Endometrial microvascular endothelial cells (primary cell): ENCODE data around the gene HOXC10. TPM values are rescaled to one million over a fixed set of nuclear protein-coding genes. Genes with fewer than 3 reads are reported as not detected.

ENCODE experiments used
- in situ Hi-C: cut with HindIII; loops from 2 replicates; pipeline ENCODE4 v1.10.0; 2017; ENCODE audit warnings: low sequenced_read_pairs, low pct_unique_long_range_greater_than_20kb; ENCODE audit errors: inconsistent ontology term
- total RNA-seq: library from RNA; depleted of rRNA; stranded (reverse); fragments of >200 nt; gene quantifications from one replicate; pipeline ENCODE4 v1.2.3, GENCODE V29; 2015; ENCODE audit errors: inconsistent ontology term

HOXC10 gene
- not detected for total RNA-seq

- in situ Hi-C loops, result no loop called here
These were observed at the start of gene HOXC10 for GRCh38 chr12:53984901-53985691. TSS of gene HOXC10 (plus strand) at chr12:53985146. CDS start at chr12:53985260, 114 bp downstream.

DNA sequence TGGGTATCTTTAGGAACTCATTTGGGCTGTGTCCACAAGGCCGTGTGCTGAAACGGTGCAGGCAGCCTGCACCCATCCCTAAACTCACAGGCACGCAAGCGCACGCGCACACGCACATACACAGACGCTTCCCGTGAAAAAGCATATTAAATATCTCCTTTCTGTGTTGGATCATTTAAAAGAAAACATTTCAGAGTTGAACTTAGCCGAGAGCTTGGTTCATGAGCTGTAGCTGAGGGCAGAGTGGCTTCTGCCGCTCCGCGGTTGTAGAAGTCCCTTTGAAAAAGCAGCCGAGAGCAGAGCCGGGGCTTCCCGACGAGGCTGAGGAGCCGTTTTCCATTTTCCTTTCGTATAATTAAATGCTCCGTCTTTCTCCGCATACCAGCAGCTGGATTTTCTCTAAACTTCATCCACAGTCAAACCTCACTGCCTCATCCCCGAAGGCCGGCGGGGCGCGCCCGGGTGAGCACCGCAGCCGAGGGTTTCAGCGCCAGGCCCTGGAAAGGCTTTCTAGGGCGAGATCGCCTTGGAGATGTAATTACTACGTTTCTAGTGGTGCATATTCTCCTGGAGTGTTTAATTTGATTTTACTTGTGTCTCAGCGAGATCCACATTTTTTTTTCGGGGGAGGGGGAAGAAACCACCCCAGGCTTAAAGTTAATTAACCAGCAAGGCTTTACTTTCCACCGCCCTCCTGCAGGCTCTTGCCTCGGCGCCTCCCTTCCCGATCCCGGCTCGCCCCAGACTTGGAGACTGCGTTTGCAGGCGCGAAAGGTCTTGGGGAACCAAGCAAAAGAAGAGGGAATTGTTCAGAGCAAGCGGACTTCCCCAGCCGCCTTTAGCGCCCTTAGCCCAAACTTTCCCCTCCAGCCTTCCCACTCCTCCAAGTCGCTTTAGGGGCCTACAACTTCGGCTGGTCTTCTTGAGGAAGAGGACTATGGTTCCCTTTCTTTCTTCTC, 49.3 kb upstream of the HOXC10 start:
- in situ Hi-C loops, result no loop called here

- in situ Hi-C loops, result no loop called here
These were observed 47.8 kb upstream of the HOXC10 start for GRCh38 chr12:53937099-53937498.

DNA sequence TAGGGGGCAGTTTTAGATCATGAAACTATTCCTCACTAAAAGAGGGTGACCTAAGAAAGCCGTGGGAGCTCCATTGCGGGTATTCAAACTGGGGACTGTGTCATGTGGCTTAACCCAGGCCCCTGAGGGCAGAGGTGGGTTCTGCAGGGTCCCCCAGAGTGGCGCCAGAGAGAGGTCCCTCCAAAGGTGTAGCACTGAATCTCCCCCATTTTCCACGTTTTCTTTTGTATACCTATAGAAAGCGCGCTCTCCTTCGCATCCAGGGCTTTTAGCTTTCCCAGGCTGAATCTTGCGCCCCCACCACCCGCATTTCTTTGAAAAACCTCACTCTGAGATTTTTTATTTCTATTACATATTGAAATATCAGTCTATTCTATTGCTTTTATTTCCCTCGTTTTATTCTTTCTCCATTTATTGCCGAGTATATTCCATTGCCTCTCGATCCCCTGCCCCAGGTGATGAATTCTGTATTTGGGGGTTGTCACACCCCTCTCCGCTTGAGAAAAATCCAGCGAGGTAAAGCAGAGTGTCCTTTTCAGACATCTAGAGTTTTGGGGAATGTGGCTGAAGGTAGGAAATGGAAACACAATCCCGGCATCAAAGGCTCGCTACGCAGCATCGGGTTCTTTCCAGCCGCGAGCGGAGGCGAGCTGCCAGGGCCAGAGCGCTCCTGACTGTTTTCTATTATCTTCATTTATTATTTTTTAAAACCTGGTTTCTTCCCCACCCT, 47.2 kb upstream of the HOXC10 start:
- in situ Hi-C loops, result no loop called here

GRCh38 chr12:53938326-53939140, 46.4 kb upstream of the HOXC10 start, which contains the start of gene HOXC13:
TSS of gene HOXC13 (plus strand) at chr12:53938831. CDS start at chr12:53938907, 76 bp downstream.
- in situ Hi-C loops, result no loop called here

GRCh38 chr12:53939141-53940108, 45.5 kb upstream of the HOXC10 start:
- in situ Hi-C loops, result no loop called here

DNA sequence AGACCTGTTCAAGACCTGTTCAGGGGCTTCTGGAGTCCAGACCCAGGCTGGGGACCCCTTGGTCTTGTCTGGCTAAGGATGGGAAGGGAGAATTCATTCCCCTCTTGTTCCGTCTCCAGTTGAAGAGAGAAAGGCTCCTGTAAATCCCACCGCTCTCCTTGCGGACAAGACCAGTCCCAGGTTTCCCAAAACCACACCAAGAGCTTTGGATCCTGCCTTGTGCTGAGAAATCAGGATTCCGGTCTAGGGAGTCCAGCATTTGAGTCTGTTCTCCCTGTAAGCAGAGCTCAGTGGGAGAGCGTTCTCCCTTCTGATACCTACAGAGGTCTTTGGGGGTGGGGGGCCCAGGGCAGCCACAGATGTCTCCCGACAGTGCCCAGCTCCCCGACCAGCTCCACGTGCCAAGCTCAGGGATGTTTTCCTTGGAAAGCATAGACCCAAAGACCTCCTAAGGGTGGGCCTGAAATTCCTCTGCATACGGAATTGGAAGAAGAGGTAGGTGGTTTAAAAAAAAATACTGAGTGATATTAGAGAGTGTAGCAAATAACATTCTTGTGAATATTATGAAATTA, 44.4 kb upstream of the HOXC10 start:
- in situ Hi-C loops, result no loop called here

DNA sequence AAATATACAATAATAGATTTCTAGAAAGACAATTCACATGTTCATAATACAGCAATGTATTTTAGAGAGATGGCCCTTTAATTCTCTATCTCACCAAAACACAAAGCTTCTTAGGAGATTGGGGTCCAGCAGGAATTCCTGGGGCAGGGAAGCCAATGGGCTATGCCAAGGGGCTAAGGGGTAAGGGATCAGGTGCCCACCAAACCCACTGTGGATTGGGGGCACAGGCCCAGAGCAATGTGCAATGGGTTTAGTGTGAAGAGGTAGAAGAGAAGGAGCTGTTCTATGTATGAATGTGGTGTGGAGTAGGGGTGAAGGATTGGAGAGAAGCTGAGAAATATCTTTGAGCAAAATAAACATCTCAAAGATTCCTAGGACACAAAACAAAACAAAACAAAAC, 43.8 kb upstream of the HOXC10 start:
- in situ Hi-C loops, result no loop called here

DNA sequence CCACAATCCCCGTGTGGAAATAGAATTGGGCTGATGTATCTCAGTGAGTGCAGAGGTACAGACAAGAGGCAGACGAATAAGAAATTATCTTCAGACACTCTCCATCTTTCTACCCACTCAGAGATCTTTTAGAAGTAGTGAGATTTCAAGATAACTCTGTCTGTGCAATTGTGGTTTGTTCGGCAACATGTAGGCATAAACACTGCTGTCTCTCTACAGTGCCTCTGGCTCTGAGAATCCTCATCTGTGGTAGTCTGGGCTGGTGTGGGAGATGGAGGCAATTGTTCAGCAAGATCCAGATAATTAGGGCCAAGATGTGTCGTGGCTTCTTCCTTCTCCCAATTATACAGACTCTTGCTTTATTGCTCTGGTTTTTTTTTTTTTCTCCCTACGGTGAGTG, 43.2 kb upstream of the HOXC10 start:
- in situ Hi-C loops, result no loop called here

GRCh38 chr12:53942467-53942997, 42.4 kb upstream of the HOXC10 start:
- in situ Hi-C loops, result no loop called here

DNA sequence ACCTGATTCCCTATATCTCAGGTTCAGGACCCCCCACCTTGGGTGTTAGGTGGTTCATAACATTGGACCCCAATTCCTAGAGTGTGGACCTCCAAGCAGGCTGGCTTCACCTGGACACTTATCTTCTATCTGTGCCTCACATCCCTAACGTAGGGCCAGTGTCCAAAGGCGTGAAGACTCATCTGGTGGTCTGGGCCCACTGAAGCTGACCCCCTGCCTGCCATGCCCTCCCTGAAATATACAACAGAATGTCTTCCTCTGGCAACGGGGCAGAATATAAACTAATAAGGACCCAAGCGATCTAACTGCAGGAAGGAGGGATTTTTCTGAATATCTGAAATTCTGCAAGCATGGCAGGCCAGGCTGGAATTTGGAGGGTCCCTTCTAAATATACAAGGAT, 40.7 kb upstream of the HOXC10 start:
- in situ Hi-C loops, result no loop called here

- in situ Hi-C loops, result no loop called here
These were observed 39.8 kb upstream of the HOXC10 start for GRCh38 chr12:53944907-53945847.

DNA sequence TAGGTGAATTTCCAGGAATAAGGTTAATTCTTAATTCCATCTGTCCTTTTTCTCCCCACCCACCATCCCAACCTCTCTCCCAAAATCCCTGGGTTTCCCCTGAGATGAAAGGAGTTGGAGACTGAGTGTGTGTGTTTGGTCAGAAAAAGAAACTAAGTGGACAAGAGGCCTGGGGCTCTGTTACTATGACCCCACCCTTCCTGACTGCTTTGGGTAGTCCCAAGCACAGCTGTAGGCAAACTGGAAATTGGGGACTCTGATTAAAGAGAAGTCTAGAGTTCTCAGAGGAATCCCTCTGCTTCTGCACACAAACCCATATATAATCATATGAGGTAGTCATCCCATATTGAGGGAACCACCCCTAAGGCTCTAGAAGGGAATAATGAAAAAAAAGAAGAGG, 37.2 kb upstream of the HOXC10 start:
- in situ Hi-C loops, result no loop called here

DNA sequence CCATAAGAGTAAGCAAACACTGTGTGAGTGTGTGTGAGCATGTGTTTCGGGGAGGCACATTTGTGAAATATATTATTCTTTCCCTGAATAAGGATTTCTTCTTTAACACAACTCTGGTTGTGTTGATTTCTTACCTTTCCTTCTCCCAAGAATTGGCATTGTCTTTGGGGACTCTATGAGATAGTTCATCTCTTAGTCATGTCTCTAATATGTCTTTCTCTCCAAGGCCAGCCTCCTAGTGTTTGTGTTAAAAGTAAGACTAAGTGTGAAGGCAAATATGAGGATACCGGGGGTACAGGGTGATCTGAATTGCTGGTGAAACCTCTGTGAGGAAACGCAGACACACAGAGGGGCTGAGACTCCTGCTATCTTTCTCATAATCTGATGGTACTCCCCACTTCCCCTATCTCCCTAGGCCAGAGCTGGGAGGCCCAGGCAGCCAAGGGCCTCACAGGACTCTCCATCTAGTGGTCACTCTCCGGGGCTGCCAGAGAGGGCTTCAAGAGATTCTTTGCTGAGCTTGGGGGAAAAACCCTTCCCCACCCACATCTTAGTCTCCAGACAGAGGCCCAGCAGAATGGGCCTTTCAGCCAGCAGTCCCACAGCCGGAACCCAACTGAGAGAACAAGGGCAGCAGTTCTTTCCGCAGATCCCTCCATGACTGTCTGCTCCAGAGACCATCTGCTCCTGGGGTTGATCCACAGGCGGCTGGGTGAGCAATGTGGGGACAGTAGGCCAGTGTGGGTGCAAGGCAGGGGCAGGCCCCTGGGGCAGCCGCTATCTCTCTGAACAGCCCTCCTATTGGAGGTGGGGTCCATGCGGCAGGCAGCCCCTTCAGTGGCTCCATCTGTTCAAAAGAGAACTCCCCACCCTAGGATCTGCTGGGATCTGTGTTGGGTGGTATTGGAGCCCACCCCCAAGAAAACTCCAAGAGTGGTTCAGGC, 36.0 kb upstream of the HOXC10 start:
- in situ Hi-C loops, result no loop called here
